GM12878 (cell line): ENCODE data around the gene TPRA1. TPM values are rescaled to one million over a fixed set of nuclear protein-coding genes. Genes with fewer than 3 reads are reported as not detected.

Experiments
- ATAC-seq: fragments of 200-7000 bp; cut with Tn5 transposase; 3 replicates; pipeline ENCODE4 v1.9.1; 2020; ENCODE audit warnings: mild to moderate bottlenecking, moderate library complexity
- BruUV-seq: library from RNA; stranded (reverse); fragments of 400-500 nt; replicated peaks from 2 replicates; lab custom pipeline; 2021; lab: Mats Ljungman, UMichigan
- CTCF ChIA-PET: fragments of 300-600 bp; sonication (Branson Sonifier 250); formaldehyde crosslinking; extraction: SDS; loops from one replicate; lab custom pipeline; 2021; ENCODE audit warnings: inconsistent platforms; lab: Yijun Ruan, JAX
- POLR2A ChIA-PET: fragments of 350-600 bp; formaldehyde crosslinking; extraction: SDS; loops from one replicate; lab custom pipeline; 2021; ENCODE audit warnings: inconsistent platforms; lab: Charles Lee
- RAD21 ChIA-PET: fragments of 300-600 bp; sonication (Branson Sonifier 250); formaldehyde crosslinking; loops from one replicate; lab custom pipeline; 2023; ENCODE audit warnings: antibody characterized with exemption; ENCODE audit not compliant: unreplicated experiment; lab: Charles Lee
- SMC1A ChIA-PET: fragments of 300-600 bp; sonication (Branson Sonifier 250); formaldehyde crosslinking; loops from one replicate; lab custom pipeline; 2023; ENCODE audit not compliant: unreplicated experiment, uncharacterized antibody; lab: Charles Lee
- DNase-seq: peaks from one replicate; pipeline ENCODE4 v3.0.0-alpha.2; 2011; ENCODE audit warnings: low read depth, low spot score
- FAIRE-seq: peaks from 3 replicates; lab custom pipeline; 2011; peaks lifted over from hg19 to GRCh38; lab: Jason Lieb, UNC
- H2AFZ ChIP-seq: 2 replicates; pipeline ENCODE4 v1.6.0; 2011; ENCODE audit warnings: low read depth, low read length, control low read depth; ENCODE audit not compliant: control insufficient read depth
- H3K27ac ChIP-seq: 2 replicates; pipeline ENCODE4 v1.5.1; 2011; ENCODE audit warnings: control low read depth; ENCODE audit not compliant: control insufficient read depth, insufficient read depth
- H3K27me3 ChIP-seq, 2 experiments: replicated peaks in 1 of 2; 2 replicates each; pipeline versions ENCODE4 v1.6.0 to v1.6.1; 2011; ENCODE audit warnings: low read length in 1 of 2; ENCODE audit not compliant: control insufficient read depth in 2 of 2, insufficient read depth in 2 of 2
- H3K36me3 ChIP-seq, 2 experiments: 2 replicates each; pipeline ENCODE4 v1.5.1; 2011; ENCODE audit warnings: low read length in 1 of 2; ENCODE audit not compliant: control insufficient read depth in 2 of 2, insufficient read depth in 2 of 2
- H3K4me1 ChIP-seq: 2 replicates; pipeline ENCODE4 v1.6.1; 2011; ENCODE audit warnings: mild to moderate bottlenecking, low read length, moderate library complexity, mixed read lengths; ENCODE audit not compliant: control insufficient read depth, insufficient read depth
- H3K4me2 ChIP-seq: 2 replicates; pipeline ENCODE4 v1.6.0; 2011; ENCODE audit warnings: control low read depth; ENCODE audit not compliant: control insufficient read depth, insufficient read depth
- H3K4me3 ChIP-seq: fragments of 200-600 bp; sonication (generic); 2 replicates; pipeline ENCODE4 v1.5.1; 2016
- H3K79me2 ChIP-seq: 2 replicates; pipeline ENCODE4 v1.6.0; 2011; ENCODE audit warnings: low read length; ENCODE audit not compliant: control insufficient read depth, insufficient read depth
- H3K9ac ChIP-seq: 2 replicates; pipeline ENCODE4 v1.8.0; 2011; ENCODE audit warnings: low read length, control low read depth, mixed read lengths; ENCODE audit not compliant: control insufficient read depth, insufficient read depth
- H3K9me3 ChIP-seq: replicated peaks from 3 replicates; pipeline ENCODE4 v1.5.1; 2011; ENCODE audit warnings: mild to moderate bottlenecking, low read length; ENCODE audit not compliant: control insufficient read depth, insufficient read depth
- H4K20me1 ChIP-seq: 2 replicates; pipeline ENCODE4 v1.6.0; 2011; ENCODE audit not compliant: control insufficient read depth, insufficient read depth
- ATF2 ChIP-seq: IDR thresholded peaks from 2 replicates; pipeline ENCODE4 v1.6.1; 2012; ENCODE audit warnings: low read length, inconsistent platforms
- BMI1 ChIP-seq: fragments of 450-650 bp; IDR thresholded peaks from 2 replicates; pipeline ENCODE4 v1.6.1; 2016; ENCODE audit warnings: mild to moderate bottlenecking, moderate library complexity, borderline replicate concordance
- BRCA1 ChIP-seq: IDR thresholded peaks from 2 replicates; pipeline ENCODE4 v1.6.1; 2011; ENCODE audit warnings: low read depth, low read length, improper control_type of control experiment
- E4F1 ChIP-seq: fragments of 450-650 bp; IDR thresholded peaks from 2 replicates; pipeline ENCODE4 v1.6.1; 2018; ENCODE audit warnings: borderline replicate concordance, mild to moderate bottlenecking; ENCODE audit not compliant: partially characterized antibody
- IRF5 ChIP-seq: fragments of 450-650 bp; IDR thresholded peaks from 2 replicates; pipeline ENCODE4 v1.6.1; 2017; ENCODE audit warnings: borderline replicate concordance
- KAT2A ChIP-seq: conservative IDR thresholded peaks from 2 replicates; pipeline ENCODE4 v1.6.1; 2011; ENCODE audit warnings: low read depth, low read length; ENCODE audit not compliant: control insufficient read depth
- MEF2A ChIP-seq: IDR thresholded peaks from 2 replicates; pipeline ENCODE4 v1.6.1; 2011; ENCODE audit warnings: low read depth, mild to moderate bottlenecking, low read length, moderate library complexity; ENCODE audit not compliant: insufficient read depth
- MTA3 ChIP-seq: IDR thresholded peaks from 2 replicates; pipeline ENCODE4 v1.6.1; 2012; ENCODE audit warnings: low read length, inconsistent platforms, borderline replicate concordance
- MYB ChIP-seq: fragments of 150-350 bp; IDR thresholded peaks from 2 replicates; pipeline ENCODE4 v1.6.1; 2014; ENCODE audit warnings: mild to moderate bottlenecking, low read depth, low read length, borderline replicate concordance
- PAX5 ChIP-seq: IDR thresholded peaks from 2 replicates; pipeline ENCODE4 v1.6.1; 2011; ENCODE audit warnings: low read depth, low read length, borderline replicate concordance
- POU2F2 ChIP-seq: IDR thresholded peaks from 3 replicates; pipeline ENCODE4 v1.6.1; 2011; ENCODE audit warnings: low read depth, mild to moderate bottlenecking, low read length, borderline replicate concordance
- ZBTB33 ChIP-seq: fragments of 450-650 bp; IDR thresholded peaks from 2 replicates; pipeline ENCODE4 v1.6.1; 2017; ENCODE audit warnings: mild to moderate bottlenecking
- WGBS: methylation state at CpG from one replicate; pipeline ENCODE4 v1.1.6; 2016; ENCODE audit warnings: low lambda C conversion rate; ENCODE audit not compliant: insufficient replicate concordance, insufficient coverage; ENCODE audit errors: missing lambda C conversion rate; 5-methylcytosine and 5-hydroxymethylcytosine counted together
- in situ Hi-C: fragments of 300-500 bp; cut with MboI; formaldehyde crosslinking; loops from 9 replicates; pipeline ENCODE4 v1.14.3; 2018; ENCODE audit warnings: mixed read lengths
- intact Hi-C: fragments of 100-400 bp; cut with micrococcal nuclease; formaldehyde crosslinking; loops from one replicate; pipeline ENCODE4 v1.14.2; 2022; ENCODE audit not compliant: unreplicated experiment
- polyA plus RNA-seq, 11 experiments: library from polyadenylated mRNA; depleted of rRNA in 4 of 11; unstranded in 6 of 11; stranded (reverse) in 5 of 11; fragments of >200 nt; fragmentation: Nextera tagmentation in 4 of 11; fragmentation: Illumina TruSeq in 1 of 11; extraction: Ambion mirVana in 4 of 11; extraction: Trizol in 1 of 11; gene quantifications; 1 replicate in 1 of 11; 2 replicates in 10 of 11; pipeline versions ENCODE4 v1.2.1 to v1.2.3, GENCODE V29; 2011 to 2016; ENCODE audit warnings: inconsistent platforms in 2 of 11, missing spikeins in 2 of 11, low read depth in 1 of 11
- total RNA-seq, 4 experiments: library from RNA; depleted of rRNA in 3 of 4; stranded (reverse); fragments of >200 nt in 3 of 4; fragmentation: Illumina TruSeq in 1 of 4; extraction: Trizol in 1 of 4; gene quantifications; 2 replicates each; pipeline versions ENCODE4 v1.2.1 to v1.2.3, GENCODE V29; 2013 to 2021

Gene TPRA1
- total and polyA plus RNA-seq, 10 of the 15 experiments (the other 5 are each of a cell fraction or from before 2014, with no cell fraction given) = 1.8 to 39.6 (median 26.6) TPM

- no peak for TF ChIP-seq ZBTB33
- no peak for TF ChIP-seq PAX5
- TF ChIP-seq BRCA1 = no peak
- TF ChIP-seq ATF2 = no peak
- TF ChIP-seq IRF5 = no peak
Measured at GRCh38 chr3:127615631-127616305, 25.2 kb upstream of the TPRA1 start (continued).

- CTCF ChIA-PET = interaction anchor here (1.6 kb wide), 1 partner anchor 40 kb away, joined by 4 read pairs; no protein-coding TSS in a partner anchor
- H3K4me3 ChIP-seq = no peak overlapping the region
- TF ChIP-seq POU2F2 (no peak), MEF2A (no peak), MTA3 (no peak), BMI1 (no peak), E4F1 (no peak), MYB (no peak), KAT2A (no peak)
Measured at GRCh38 chr3:127614928-127615589, 24.5 kb upstream of the TPRA1 start.

More at GRCh38 chr3:127614928-127615589, 24.5 kb upstream of the TPRA1 start:
- no peak for FAIRE-seq
- H3K9ac ChIP-seq = no peak overlapping the region
- BruUV-seq = no TSS peak
- ChIA-PET POLR2A (no interaction called here), SMC1A (no interaction called here), RAD21 (no interaction called here)
- H3K36me3 ChIP-seq = peaks cover 53 to 62% of the 10 kb centered on the region in 2 experiments
- intact Hi-C loops = no loop called here
- H3K27me3 ChIP-seq = no peaks in the 10 kb centered on the region
- 0 out of 2 replicates have a peak, but pooled peaks cover 2% of the 10 kb centered on the region for H4K20me1 ChIP-seq
- H3K27ac ChIP-seq = no peak overlapping the region
- H3K79me2 ChIP-seq = no peaks in the 10 kb centered on the region
- in situ Hi-C loops = no loop called here
- no peak overlapping the region for H3K4me2 ChIP-seq
- ATAC-seq = no peak
- 70% methylated on average over 4 of the region's 4 CpGs for WGBS
- H2AFZ ChIP-seq = no peak overlapping the region
- no peak for DNase-seq
- H3K9me3 ChIP-seq = no peaks in the 10 kb centered on the region
- no peaks in the 10 kb centered on the region for H3K4me1 ChIP-seq
